ENCODE results near the gene NRG2.

- TF ChIP-seq CTCF (IDR thresholded peaks at IDR 0.05) = no peak
- no peak for TF ChIP-seq POLR2A (IDR thresholded peaks at IDR 0.05)
- TF ChIP-seq POLR2AphosphoS5 (IDR thresholded peaks at IDR 0.05) = no peak
Measured at GRCh38 chr5:139881143-139881733, 161.9 kb downstream of the NRG2 start.

All from breast epithelium (tissue), 3 donors.